Activated CD8-positive, alpha-beta memory T cell treated with anti-CD3 and anti-CD28 coated beads, Interleukin-2, amount 50 U/mL, for 4 hours (primary cell): ENCODE results near the gene PANX1.

ENCODE experiments used
- DNase-seq: peaks from one replicate; pipeline ENCODE4 v3.0.0-alpha.2; 2020

Gene PANX1

DNA sequence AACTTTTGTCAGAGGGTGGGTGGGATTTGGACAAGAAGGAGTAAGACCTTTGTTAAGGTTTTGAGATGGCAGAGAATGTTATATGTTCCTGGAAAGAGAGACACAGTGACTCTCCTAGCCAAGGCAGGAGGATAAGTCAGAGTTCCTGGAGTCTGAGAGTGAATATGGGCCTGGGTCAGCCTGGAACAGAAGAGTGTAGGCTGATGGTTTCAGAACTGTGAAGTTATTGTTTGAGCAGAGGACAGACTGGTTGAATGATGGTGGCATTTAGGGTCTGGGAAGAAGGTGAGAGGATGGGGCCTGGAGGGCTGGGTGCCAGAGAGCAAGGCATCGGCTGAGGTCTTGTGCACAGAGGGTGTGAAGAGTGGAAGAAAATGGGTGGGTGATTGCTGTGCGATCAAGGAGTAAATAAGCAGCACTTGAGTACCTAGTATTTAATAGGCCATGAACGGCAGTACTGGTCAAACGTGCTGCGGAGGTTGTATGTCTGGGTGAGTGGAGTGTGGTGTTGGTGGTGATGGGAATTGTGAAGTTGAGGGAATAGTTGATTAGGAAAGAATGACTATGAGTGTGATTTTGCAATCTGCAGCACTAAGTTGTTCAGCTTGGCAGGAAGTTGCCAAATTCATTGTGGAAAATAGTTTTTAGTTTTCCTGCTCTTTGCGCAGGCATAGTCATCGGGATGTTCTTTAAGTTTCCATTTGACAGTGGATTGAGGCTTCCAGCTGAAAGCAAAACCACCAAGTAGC lies 1.8 kb downstream of the PANX1 start:
- DNase-seq = no peak

- no peak for DNase-seq
Observed at GRCh38 chr11:94131047-94131717, 2.5 kb downstream of the PANX1 start.

- DNase-seq = no peak
Observed at GRCh38 chr11:94131718-94132115, 3.1 kb downstream of the PANX1 start.

DNA sequence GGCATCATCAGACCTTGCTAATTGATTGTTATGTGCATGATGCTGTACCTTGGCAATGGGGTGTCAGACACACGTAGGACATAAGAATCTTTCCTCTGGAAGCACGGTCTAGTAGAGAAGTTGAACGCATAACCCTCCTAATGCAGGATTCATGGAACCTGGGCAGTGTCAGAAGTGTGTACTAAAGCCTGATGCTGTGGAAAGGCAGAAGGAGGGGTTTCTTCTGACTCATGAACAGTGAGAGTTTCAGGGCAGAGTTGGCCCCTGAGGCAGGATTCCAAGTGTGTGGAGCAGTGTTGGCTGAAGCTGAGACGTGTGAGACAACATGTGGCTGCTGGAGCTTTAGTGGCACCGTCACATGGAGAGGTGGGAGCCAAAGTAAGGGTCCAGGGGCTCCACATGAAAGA lies 3.5 kb downstream of the PANX1 start:
- no peak for DNase-seq

GRCh38 chr11:94132823-94133408 lies 4.3 kb downstream of the PANX1 start:
- DNase-seq = no peak

GRCh38 chr11:94133752-94134151 lies 5.1 kb downstream of the PANX1 start:
- no peak for DNase-seq

- DNase-seq = no peak
Observed at GRCh38 chr11:94134651-94135512, 6.2 kb downstream of the PANX1 start.

DNA sequence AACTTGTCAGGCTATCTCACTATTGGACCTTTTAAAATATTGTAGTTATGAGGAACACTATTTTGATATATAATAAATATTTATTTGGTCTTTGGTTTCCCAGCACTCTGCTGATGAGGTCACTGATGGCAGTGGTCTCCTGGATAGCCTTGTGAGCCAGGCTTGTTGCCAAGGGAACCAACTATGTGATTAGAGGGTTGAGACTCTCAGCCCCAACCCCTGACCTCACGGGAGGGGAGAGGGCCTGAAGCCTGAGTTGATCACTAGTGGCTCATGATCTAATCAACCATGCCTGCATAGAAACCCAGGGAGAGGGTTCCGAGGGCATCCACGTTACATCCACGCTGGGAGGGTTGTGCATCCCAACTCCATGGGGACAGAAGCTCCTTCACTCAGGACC lies 10.8 kb downstream of the PANX1 start:
- no peak for DNase-seq

DNA sequence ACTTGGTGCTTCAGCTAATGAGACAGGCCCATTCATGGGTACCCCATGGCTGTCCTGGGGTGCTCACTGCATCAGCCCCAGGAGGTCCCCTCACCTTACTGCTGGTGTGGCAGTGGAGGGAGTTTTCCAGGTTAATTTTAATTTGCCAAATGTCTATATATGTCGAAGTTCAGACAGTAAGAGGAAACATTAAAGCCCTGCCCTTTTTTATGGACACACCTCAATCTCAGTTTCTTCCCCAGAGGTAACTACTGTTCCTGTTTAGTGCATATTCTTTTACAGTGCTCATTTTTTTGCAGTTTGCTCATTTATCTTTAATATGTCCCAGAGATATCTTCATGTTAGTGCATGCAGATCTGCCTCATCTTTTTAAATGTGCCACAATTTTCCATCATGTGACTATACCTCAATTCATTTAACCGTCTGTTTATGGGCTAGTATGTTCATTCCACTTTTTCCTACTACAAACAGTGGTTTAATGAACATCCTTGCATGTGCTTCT lies 11.6 kb downstream of the PANX1 start:
- no peak for DNase-seq

- DNase-seq = no peak
Observed at GRCh38 chr11:94141511-94142307, 13.1 kb downstream of the PANX1 start.

DNA sequence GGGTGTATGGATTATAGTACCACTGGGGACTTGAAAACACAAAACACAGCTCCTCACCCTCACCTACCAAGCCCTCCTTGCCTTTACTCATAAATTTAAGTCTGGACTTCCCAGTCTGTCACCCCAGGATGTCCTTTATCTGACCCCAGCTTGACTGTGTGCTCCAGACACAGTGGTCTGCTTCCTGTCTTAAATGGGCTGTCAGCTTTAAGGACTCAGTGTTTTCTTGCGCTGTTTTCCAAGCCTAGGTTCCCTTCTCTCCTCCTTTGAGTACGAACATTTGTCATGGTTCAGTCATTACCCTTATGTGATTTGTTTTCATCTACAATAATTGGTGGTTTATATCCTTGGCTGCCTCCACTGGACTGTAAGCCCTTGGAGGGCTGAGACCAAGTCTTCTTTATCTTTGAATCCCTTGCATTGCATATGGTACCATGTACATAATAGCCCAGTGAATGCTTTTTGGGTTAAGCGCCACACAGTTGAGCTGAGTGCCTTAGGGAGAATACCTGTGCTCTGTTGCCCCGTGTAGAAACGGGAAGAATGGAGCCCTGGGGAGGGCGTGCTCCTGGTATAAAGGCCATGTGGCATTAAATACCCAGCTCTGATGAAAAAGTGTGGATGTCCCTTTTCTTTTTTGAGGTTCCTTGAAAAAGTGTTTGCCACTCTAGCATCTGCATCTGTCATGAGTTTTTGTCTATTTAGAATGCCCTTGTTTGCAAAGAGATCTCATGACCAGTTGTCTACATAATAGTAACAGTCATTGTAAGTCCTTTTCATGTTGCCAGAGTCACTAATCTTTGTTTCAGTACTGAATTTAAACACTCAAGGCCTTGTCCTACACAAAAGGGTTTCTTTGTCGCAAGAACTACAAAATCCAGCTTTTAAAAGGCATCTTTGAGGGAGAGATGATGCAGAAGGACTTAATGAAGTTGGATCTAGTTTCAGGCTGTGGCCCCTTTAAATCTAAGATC lies 14.0 kb downstream of the PANX1 start:
- DNase-seq = no peak

DNA sequence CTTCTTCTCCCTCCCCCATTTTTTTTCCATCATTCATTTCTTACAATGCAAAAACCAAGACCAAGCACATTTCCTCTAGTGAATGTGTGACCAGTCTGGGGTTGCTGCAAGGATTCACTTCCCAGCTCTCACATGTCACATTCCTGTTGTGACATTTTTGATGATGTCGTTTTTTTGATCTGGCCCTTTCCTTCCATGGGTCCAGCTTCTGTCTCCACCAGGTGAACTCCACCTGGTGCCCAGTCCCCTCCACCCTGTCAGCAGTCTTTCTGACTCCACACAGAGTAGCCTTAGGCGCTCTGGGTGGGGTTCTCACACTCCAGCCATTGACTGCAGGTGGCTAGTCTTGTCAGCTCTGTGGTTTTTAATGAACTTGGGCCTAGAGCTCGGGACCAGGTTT lies 15.6 kb downstream of the PANX1 start:
- no peak for DNase-seq

DNA sequence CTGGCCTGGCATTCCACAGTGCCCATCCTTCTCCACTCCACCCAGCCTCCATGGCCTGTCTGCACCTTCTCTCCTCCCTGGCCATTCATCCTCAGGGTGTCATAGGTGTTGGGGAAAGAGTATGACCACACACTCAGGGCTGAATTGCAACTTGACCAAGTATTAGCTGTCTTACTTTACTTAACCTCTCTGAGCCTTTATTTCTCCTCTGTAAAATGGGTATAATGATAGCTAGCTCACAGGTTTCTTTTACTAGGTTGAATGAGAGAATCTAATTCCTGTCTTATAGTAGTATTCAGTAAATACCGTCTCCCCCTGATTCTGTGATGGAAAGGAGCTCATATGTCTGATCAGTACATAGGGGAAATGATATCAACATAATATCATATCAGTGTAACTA lies 16.0 kb downstream of the PANX1 start:
- no peak for DNase-seq

GRCh38 chr11:94145431-94145830 lies 16.8 kb downstream of the PANX1 start:
- no peak for DNase-seq

DNA sequence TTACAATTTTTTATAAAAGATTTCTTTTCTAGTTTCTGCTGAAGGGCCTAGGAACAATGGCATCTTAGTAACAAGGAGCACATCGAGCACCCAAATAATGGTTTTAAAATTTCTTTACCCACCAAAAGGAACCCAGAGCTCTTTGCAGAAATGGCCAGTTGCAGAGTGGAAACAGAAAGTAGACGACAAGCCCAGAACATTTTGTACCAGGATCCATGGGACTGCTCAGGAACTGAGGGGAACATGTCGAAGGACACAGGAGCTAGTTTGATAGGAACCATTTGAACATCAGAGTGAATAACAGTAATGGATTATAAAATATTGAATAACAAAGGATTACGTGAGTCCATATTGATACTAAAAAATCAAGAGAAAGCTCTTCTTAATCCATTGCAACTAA lies 17.3 kb downstream of the PANX1 start:
- DNase-seq = no peak

DNA sequence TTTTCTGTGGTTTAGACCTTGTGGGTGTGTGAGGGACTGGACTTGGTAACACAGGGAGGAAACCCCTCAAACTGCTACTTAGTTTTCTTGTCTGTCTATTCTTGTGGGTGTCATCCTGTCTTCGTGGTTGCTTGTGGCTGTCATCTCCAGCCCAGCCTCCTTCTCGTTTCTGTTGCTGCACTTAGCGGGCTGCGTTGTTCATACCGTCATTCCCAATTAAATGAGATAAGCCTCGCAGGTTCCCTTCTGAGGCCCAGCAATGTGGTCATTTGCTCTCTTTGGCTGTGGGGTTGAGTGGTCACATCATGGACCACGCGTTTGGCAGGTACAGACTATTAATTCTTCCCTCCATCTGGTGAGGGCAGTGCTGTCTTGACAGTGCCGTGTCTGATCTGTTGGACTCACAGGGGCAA lies 18.8 kb downstream of the PANX1 start:
- no peak for DNase-seq

- DNase-seq = no peak
Observed at GRCh38 chr11:94148189-94148588, 19.5 kb downstream of the PANX1 start.

- DNase-seq = no peak
Observed at GRCh38 chr11:94149431-94150017, 20.9 kb downstream of the PANX1 start.

DNA sequence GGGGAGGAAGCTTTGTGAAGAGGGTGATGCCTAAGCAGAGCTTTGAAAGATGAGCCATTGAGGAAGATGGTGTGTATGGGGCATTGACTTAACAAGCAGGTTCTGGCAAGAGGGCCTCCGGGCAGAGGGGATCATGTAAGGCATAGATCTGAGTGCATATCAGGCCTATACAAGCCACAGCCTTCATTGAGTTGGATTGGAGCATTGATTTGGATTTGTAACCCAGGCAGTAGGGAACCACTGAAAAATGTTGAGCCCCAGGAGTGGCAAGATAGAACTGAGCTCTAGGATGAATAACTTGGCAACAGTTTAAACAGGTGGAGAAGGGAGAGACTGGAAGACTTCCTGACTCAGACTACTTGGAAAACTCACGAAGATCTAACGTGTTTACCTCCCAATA lies 21.4 kb downstream of the PANX1 start:
- no peak for DNase-seq
